SK-N-SH (cell line): ENCODE data around the gene TRPM2.

ENCODE experiments used
- CTCF ChIP-seq: fragments of 200-600 bp; sonication (generic); IDR thresholded peaks from 2 replicates; pipeline ENCODE4 v1.6.1; 2017; ENCODE audit warnings: antibody characterized with exemption, mild to moderate bottlenecking, moderate library complexity
- NFIC ChIP-seq: IDR thresholded peaks from 2 replicates; pipeline ENCODE4 v1.4.0; 2012; ENCODE audit warnings: borderline replicate concordance
- SIN3A ChIP-seq: IDR thresholded peaks from 2 replicates; pipeline ENCODE4 v1.6.1; 2012; ENCODE audit warnings: low read depth, mild to moderate bottlenecking, low read length, moderate library complexity, borderline replicate concordance
- SMC3 ChIP-seq: IDR thresholded peaks from 2 replicates; pipeline ENCODE4 v1.6.1; 2012; ENCODE audit warnings: low read depth, low read length, improper control_type of control experiment

GRCh38 chr21:44349847-44350772 lies 3.3 kb upstream of the TRPM2 start:
- no peak for TF ChIP-seq SMC3
- no peak for TF ChIP-seq SIN3A
- TF ChIP-seq CTCF = no peak
- TF ChIP-seq NFIC = no peak
